Esophagus squamous epithelium (tissue), 5 donors: ENCODE data around the gene CACTIN. TPM values are rescaled to one million over a fixed set of nuclear protein-coding genes. Genes with fewer than 3 reads are reported as not detected.

Experiments used
- DNase-seq: peaks from one replicate; lab custom pipeline; 2025; lab: John Stamatoyannopoulos, UW
- H3K27ac ChIP-seq, 4 donors: fragments of 200-600 bp; sonication (generic); one replicate each; pipeline ENCODE4 v1.5.1; 2016 to 2019; ENCODE audit warnings: mild to moderate bottlenecking in 1 of 4
- H3K27me3 ChIP-seq, 4 donors: fragments of 200-600 bp; sonication (generic); 1 replicate in 3 of 4; 2 replicates in 1 of 4; pipeline versions ENCODE4 v1.5.1 to v1.6.0; 2017 to 2021; ENCODE audit warnings: antibody characterized with exemption in 1 of 4
- H3K36me3 ChIP-seq, 3 donors: fragments of 200-600 bp; sonication (generic); one replicate each; pipeline ENCODE4 v1.5.1; 2016 to 2019
- H3K4me1 ChIP-seq, 3 donors: fragments of 200-600 bp; sonication (generic); one replicate each; pipeline ENCODE4 v1.5.1; 2017 to 2019
- H3K4me3 ChIP-seq, 4 donors: fragments of 200-600 bp; sonication (generic); 1 replicate in 3 of 4; 2 replicates in 1 of 4; pipeline ENCODE4 v1.5.1; 2016 to 2019; ENCODE audit warnings: mild to moderate bottlenecking in 2 of 4, moderate library complexity in 1 of 4
- H3K9me3 ChIP-seq, 3 donors: fragments of 200-600 bp; sonication (generic); one replicate each; pipeline ENCODE4 v1.5.1; 2016 to 2019
- POLR2A ChIP-seq, 4 donors: fragments of 450-650 bp; IDR thresholded peaks; one replicate each; pipeline ENCODE4 v1.6.1; 2017; ENCODE audit warnings: antibody characterized with exemption in 4 of 4, mild to moderate bottlenecking in 4 of 4, moderate library complexity in 3 of 4
- WGBS, 2 donors: methylation state at CpG; one replicate each; pipeline ENCODE4 v1.1.5; 2018; 5-methylcytosine and 5-hydroxymethylcytosine counted together
- intact Hi-C: fragments of 100-400 bp; cut with DNase I; formaldehyde crosslinking; loops from one replicate; pipeline ENCODE4 v1.15.0; 2022
- total RNA-seq, 4 donors: library from RNA; depleted of rRNA; stranded (reverse); fragments of >200 nt; gene quantifications; one replicate each; pipeline ENCODE4 v1.1.0, GENCODE V29; 2016
- TF ChIP-seq, protein P1 (sequence below), 6 experiments: fragments of 450-650 bp in 4 of 6; fragments of 200-600 bp in 2 of 6; sonication (generic) in 2 of 6; IDR thresholded peaks; one replicate each; pipeline ENCODE4 v1.5.1; 2016 to 2019; ENCODE audit warnings: antibody characterized with exemption in 6 of 6, mild to moderate bottlenecking in 4 of 6, moderate library complexity in 4 of 6
- donor health status: DM: yes; HTN: yes; CAD: no.

The CACTIN gene
- total RNA-seq, 4 donors from 2014 or later, result 15.9 to 26.7 (median 21.3) TPM

DNA sequence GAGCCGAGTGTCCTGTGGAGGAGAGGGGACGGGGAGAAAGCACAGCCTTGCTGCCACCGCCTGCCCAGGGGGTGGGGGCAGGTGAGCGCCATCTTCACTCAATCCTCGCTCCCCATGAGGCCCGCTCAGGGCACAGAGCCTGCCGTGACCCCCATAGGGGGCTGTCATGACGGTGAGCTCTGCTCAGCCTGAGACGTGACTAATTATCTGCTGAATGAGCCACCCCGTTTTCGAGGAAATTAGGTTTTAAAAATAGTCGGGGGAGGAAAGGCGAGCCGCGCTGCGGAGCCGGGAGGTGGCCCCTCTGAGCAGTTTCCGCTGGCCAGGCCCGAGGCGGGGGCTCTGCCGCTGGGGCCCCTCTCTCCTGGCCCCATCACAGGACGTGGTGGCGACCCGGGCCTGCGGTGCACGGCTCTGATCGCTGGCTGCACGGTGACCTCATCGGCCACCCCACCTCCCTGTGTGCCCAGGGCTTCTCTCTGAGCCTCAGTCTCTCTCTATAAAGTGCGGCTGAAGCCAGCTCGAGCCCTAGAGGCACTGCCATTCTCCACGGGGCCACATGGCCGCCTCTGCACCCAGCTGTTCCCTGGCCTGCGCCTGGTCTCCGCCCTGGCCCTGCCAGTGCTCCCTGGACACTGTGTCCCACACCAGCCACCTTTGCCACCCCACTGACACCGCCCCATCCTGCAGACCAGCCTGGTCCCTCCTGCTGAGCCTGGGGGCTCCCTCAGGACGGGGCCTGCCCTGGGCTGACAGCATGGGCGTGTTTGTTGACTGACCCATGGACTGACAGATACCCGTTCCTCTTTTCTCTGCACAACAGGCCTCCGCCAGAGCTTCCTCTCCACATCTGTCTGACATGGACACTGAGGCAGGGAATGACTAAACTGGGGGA is 45.3 kb upstream of the CACTIN start:
- no peak for DNase-seq
- Histone ChIP-seq H3K36me3 (peaks cover 0 to 3% (median 0%) of the 10 kb centered on the region in 3 donors), H3K4me1 (peaks cover 23 to 80% (median 41%) of the 10 kb centered on the region in 3 donors), H3K4me3 (peak overlapping the region in 3 of 4 donors; percentile 15 to 58 (median 31)), H3K27me3 (no peaks in the 10 kb centered on the region), H3K27ac (peak overlapping the region; percentile 82 to 98 (median 93)), H3K9me3 (no peaks in the 10 kb centered on the region)
- WGBS, 2 donors, result 56 to 67% methylated on average over 11 to 12 of the region's 40 CpGs
- intact Hi-C loops, result no loop called here
- TF ChIP-seq, protein P1, sequence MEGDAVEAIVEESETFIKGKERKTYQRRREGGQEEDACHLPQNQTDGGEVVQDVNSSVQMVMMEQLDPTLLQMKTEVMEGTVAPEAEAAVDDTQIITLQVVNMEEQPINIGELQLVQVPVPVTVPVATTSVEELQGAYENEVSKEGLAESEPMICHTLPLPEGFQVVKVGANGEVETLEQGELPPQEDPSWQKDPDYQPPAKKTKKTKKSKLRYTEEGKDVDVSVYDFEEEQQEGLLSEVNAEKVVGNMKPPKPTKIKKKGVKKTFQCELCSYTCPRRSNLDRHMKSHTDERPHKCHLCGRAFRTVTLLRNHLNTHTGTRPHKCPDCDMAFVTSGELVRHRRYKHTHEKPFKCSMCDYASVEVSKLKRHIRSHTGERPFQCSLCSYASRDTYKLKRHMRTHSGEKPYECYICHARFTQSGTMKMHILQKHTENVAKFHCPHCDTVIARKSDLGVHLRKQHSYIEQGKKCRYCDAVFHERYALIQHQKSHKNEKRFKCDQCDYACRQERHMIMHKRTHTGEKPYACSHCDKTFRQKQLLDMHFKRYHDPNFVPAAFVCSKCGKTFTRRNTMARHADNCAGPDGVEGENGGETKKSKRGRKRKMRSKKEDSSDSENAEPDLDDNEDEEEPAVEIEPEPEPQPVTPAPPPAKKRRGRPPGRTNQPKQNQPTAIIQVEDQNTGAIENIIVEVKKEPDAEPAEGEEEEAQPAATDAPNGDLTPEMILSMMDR (IDR thresholded peaks at IDR 0.05), result peak in 2 of 6 experiments; percentile 2 to 9
- TF ChIP-seq POLR2A (IDR thresholded peaks at IDR 0.05), result no peak

DNA sequence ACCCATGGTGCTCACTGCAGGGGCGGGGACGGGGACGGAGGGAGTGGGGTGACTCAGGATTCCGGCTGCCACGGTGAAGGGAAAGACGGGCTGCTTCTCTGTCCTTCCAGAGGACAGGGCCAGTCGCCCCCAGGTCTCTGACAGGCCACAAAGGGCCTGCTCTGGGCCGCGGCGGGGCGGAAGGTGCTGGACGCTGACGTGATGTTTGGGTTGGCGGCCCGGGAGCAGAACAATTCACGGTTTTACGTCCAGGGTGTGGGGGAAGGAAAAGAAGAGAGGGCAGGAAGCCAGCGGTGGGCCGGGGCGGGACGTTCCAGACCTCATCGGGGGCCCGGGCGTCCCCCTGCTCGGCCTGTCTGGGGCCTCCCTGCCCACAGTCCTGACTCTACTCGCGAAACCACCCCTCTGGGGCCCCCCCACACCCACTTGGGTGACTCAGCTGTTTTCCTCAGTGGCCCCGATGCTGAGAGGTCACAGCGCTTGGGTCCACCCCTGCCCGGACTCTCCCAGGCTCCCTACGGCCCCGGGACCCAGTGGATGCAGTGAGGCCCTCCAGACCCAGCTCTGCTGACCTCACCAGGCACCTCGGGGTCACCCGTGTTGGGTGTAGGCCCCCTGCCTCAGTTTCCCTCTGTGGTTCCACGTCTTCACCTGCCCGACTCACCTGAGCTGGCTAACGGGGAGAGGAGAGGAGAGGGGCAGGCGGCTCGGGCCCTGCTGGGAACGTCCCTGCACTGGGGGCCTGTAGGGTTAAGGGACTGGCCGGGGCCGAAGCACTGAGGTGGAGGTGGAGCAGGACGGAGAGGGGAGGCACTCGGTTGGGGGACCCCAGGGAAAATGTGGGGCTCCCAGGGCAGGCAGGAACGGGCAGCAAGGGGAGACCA is 44.4 kb upstream of the CACTIN start:
- intact Hi-C loops, result no loop called here
- Histone ChIP-seq H3K4me3 (peak overlapping the region in 3 of 4 donors; percentile 15 to 58 (median 31)), H3K36me3 (peaks cover 0 to 6% (median 0%) of the 10 kb centered on the region in 3 donors), H3K27me3 (no peaks in the 10 kb centered on the region), H3K4me1 (peaks cover 25 to 86% (median 43%) of the 10 kb centered on the region in 3 donors), H3K9me3 (no peaks in the 10 kb centered on the region), H3K27ac (peak overlapping the region; percentile 82 to 98 (median 93))
- no peak for DNase-seq
- TF ChIP-seq, protein P1 (IDR thresholded peaks at IDR 0.05), result no peak
- TF ChIP-seq POLR2A (IDR thresholded peaks at IDR 0.05), result peak in 2 of 4 donors; percentile 35 to 40
- WGBS, 2 donors, result 59 to 68% methylated on average over 6 to 10 of the region's 45 CpGs

DNA sequence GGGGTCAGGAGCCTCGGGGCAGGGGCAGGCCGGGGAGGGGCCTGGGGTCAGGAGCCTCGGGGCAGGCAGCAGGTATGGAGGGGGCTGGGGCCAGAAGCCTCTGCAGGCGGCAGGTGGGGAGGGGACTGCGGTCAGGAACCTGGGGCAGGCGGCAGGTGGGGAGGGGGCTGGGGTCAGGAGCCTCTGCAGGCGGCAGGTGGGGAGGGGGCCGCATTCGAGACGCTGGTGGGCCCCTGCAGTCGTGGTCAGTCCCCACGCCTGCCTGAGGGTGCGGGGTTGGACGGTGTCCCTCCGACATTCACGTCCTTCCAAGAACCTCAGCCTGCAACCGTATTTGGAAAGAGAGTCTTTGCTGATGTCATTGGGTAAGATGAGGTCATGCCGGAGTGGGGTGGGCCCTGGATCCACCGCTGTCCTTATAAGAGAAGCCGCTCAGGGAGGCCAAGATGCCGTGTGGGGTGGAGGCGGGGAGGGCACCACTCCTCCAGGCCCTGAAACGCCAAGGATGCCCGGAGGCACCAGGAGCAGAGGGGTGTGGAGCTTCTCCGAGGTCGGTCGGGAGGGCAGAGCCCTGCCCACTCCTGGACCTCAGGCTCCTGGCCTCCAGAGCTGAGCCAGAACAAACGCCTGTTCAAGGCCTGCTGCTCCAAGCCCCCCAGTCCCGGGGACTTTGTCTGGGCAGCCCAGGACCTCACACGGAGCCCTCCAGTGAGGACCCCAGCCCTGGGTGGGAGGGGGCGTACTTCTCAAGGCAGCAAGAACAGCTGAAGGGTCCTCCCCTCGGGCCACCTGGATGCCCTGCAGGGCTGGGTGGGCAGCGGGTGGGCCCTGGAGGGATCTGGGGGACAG is 43.6 kb upstream of the CACTIN start:
- Histone ChIP-seq H3K36me3 (peaks cover 0 to 10% (median 0%) of the 10 kb centered on the region in 3 donors), H3K27me3 (no peaks in the 10 kb centered on the region), H3K4me1 (peaks cover 26 to 82% (median 47%) of the 10 kb centered on the region in 3 donors), H3K4me3 (peak overlapping the region in 3 of 4 donors; percentile 15 to 58 (median 31)), H3K9me3 (no peaks in the 10 kb centered on the region), H3K27ac (peak overlapping the region; percentile 82 to 98 (median 93))
- no peak for DNase-seq
- intact Hi-C loops, result loop anchor here (5.0 kb wide), 1 partner anchor 32 kb away; the partner anchor contains the start of gene PIP5K1C
- 40 to 57% methylated on average over 2 to 14 of the region's 33 CpGs for WGBS, 2 donors
- peak in 2 of 4 donors; percentile 58 to 71 for TF ChIP-seq POLR2A (IDR thresholded peaks at IDR 0.05)
- TF ChIP-seq, protein P1 (IDR thresholded peaks at IDR 0.05), result no peak

DNA sequence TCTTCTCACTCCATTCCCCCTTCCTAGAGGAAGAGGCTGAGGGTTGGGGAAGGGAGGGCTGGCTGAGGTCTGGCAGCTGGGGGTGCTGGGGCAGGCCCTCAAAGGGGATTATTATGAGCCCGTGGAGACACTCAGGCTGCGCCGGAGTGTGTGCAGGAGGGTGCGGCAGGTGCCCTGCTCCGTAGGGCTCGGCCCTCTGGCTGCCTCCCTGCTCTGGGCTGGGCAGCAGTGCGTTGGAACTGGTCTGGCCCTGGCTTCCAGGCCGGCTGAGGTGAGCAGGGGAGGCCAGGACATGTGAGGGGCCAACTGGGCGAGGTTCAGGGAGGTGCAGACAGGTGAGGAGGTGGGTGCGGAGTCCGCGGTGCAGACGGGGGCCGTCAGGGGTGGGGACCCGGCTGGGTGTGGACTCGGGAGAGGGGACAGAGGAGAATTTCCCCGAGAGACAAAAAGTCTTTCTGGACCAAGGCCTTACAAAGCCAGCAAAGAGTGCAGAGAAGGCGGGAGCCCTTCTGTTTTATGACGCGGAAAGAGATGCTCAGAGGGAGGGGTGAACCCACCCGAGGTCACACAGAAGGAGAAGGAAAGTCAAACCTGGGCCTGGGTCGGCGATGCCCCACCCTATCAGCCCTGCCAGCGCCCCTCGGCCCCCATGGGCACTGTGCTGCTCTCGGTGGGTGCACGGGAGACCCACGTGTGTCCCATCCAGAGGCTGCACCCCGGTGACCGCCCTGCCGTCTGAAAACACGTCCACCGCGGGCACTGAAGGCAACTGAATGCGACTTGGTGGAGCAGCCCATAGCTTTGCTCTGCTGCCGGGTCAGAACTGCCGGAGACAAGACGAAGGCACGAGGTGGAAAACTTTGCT is 42.7 kb upstream of the CACTIN start:
- no peak for DNase-seq

More for the DNA sequence above, 42.7 kb upstream of the CACTIN start:
- Histone ChIP-seq H3K27ac (peak overlapping the region; percentile 82 to 98 (median 93)), H3K36me3 (peaks cover 0 to 19% (median 4%) of the 10 kb centered on the region in 3 donors), H3K4me1 (peaks cover 26 to 75% (median 47%) of the 10 kb centered on the region in 3 donors), H3K4me3 (peak overlapping the region in 2 of 4 donors; percentile 13 to 58), H3K9me3 (no peaks in the 10 kb centered on the region), H3K27me3 (no peaks in the 10 kb centered on the region)
- intact Hi-C loops, result loop anchor here (5.0 kb wide), 1 partner anchor 33 kb away; the partner anchor contains the start of gene PIP5K1C
- TF ChIP-seq POLR2A (IDR thresholded peaks at IDR 0.05), result no peak
- TF ChIP-seq, protein P1 (IDR thresholded peaks at IDR 0.05), result no peak
- 57 to 69% methylated on average over 18 to 26 of the region's 39 CpGs for WGBS, 2 donors
